Activated naive CD4-positive, alpha-beta T cell treated with Interleukin-2 at 50 U/mL for 16 hours (primary cell): ENCODE results near the gene ERBB2.
A peak's percentile ranks its signal among the peaks of the same experiment; 100 is the strongest.

ENCODE experiments used
- DNase-seq: peaks from one replicate; pipeline ENCODE4 v3.0.0-alpha.2; 2020

Gene ERBB2

GRCh38 chr17:39666231-39666600 lies 33.6 kb upstream of the ERBB2 start:
- DNase-seq = no peak

- no peak for DNase-seq
Observed at GRCh38 chr17:39666601-39667261, 33.1 kb upstream of the ERBB2 start.

DNA sequence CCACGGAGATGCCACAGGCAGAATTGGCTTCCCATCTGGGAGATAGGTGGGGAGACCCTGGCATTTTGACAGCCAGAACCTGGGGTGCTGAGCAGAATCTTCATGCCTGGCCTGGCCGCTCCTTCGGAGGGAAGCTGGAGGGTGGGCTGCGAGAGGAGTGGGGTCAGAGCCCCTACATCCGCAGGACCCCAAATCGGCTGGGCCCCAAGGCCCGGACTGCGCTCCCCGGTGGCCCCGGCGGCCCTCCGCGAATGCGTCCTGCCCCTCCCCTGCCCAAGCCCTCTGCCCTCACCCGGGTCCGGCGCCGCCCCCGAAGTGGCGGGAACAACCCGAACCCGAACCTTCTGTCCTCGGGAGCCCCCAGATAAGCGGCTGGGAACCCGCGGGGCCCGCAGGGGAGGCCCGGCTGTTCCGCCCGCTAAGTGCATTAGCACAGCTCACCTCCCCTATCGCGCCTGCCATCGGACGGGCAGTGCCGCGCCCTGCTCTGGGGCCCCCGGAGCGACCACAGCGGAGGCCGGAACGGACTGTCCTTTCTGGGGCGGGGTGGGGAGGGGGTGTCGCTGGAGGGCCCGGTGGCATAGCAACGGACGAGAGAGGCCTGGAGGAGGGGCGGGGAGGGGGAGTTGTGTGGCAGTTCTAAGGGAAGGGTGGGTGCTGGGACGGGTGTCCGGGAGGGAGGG lies 32.5 kb upstream of the ERBB2 start:
- no peak for DNase-seq

DNA sequence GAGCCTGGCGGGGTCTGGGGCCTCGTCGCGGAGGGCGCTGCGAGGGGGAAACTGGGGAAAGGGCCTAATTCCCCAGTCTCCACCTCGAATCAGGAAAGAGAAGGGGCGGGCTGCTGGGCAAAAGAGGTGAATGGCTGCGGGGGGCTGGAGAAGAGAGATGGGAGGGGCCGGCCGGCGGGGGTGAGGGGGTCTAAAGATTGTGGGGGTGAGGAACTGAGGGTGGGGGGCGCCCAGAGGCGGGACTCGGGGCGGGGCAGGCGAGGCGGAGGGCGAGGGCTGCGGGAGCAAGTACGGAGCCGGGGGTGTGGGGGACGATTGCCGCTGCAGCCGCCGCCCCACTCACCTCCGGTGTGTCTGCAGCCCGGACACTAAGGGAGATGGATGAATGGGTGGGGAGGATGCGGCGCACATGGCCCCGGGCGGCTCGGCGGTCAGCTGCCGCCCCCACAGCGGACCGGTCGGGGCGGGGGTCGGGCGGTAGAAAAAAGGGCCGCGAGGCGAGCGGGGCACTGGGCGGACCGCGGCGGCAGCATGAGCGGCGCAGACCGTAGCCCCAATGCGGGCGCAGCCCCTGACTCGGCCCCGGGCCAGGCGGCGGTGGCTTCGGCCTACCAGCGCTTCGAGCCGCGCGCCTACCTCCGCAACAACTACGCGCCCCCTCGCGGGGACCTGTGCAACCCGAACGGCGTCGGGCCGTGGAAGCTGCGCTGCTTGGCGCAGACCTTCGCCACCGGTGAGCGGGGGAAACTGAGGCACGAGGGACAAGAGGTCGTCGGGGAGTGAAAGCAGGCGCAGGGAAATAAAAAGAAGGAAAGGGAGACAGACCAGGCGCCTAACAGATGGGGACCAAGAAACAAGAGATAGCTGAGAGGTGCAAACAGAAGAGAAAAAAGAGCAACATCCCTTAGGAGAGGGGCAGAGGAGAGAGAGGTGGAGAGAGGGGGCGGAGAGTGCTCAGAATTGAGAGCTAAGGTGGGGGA lies 31.6 kb upstream of the ERBB2 start, which contains the start of gene PNMT:
Gene PNMT, plus strand, starts transcription at position 509 of the 980 bp plus-strand sequence. Its CDS starts 23 bp downstream, at position 532.
- DNase-seq = peak; percentile 74

DNA sequence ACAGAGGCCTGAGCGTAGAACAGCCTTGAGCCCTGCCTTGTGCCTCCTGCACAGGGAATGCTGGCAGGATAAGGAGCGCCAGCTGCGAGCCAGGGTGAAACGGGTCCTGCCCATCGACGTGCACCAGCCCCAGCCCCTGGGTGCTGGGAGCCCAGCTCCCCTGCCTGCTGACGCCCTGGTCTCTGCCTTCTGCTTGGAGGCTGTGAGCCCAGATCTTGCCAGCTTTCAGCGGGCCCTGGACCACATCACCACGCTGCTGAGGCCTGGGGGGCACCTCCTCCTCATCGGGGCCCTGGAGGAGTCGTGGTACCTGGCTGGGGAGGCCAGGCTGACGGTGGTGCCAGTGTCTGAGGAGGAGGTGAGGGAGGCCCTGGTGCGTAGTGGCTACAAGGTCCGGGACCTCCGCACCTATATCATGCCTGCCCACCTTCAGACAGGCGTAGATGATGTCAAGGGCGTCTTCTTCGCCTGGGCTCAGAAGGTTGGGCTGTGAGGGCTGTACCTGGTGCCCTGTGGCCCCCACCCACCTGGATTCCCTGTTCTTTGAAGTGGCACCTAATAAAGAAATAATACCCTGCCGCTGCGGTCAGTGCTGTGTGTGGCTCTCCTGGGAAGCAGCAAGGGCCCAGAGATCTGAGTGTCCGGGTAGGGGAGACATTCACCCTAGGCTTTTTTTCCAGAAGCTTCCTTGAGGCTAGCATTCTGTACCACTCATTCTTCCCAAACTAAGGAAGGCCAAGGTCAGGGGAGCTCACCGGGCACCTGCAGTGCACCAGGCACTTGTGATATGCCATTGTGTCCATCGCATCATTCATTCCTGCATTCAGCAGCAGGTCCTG lies 29.7 kb upstream of the ERBB2 start:
- DNase-seq = no peak

DNA sequence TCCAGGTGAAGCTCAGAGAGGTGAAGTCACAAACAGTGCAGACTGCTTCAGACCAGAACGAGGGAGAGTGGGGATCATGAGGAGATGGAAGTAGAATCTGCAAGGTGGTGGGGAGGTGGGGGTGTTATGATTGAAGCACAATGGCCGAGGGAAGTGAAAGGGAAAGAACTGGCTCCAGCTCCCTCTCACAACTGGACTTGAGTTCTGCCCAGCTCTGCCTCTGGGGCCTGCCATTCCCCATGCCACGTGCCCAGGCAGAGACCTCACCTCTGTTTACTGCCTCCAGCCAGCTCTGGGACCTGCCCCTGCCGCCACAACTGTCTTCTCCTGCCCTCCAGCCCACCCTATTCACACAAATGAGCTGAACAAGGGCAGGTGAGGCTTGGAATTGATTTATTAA lies 29.1 kb upstream of the ERBB2 start:
- DNase-seq = no peak

DNA sequence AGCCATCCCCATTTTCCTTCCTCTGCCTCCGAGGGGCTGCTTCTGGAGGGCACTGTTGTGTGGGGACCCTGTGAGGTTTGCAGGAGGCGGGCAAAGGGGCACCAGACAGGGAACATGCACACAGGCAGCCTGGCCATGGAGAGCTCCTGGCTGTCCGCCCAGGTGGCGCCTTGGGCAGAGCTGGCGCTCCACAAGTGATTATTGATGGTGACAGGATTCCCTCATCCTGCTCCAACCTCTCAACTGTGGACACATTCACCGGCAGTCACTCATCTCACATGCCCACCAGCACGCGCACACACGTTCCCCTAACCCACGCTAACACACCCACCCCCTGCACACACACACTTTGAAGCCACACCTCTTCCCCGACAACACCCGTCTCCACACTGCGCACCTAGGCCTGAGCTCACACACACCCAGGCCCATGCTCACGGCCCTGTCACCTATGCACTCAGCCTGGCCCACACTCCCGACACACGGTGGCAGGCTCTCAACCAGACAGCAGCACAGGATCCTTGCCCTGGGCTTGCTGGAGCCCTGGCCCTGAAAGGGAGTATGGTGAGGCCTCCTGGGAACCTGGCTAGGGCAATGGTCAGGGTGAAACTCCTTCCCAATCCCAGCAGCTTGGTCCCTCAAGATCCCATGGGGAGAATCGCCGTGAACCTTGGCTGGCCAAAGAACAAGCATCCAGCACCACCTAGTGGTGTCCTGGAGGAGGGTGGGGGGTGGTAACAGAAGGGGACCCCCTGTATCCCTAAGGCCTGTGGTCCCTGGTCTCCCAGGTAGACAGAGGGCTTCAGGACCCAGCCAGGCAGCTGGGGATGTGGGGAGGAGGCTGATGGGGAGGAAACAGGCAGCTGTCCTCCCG lies 28.0 kb upstream of the ERBB2 start:
- no peak for DNase-seq

DNA sequence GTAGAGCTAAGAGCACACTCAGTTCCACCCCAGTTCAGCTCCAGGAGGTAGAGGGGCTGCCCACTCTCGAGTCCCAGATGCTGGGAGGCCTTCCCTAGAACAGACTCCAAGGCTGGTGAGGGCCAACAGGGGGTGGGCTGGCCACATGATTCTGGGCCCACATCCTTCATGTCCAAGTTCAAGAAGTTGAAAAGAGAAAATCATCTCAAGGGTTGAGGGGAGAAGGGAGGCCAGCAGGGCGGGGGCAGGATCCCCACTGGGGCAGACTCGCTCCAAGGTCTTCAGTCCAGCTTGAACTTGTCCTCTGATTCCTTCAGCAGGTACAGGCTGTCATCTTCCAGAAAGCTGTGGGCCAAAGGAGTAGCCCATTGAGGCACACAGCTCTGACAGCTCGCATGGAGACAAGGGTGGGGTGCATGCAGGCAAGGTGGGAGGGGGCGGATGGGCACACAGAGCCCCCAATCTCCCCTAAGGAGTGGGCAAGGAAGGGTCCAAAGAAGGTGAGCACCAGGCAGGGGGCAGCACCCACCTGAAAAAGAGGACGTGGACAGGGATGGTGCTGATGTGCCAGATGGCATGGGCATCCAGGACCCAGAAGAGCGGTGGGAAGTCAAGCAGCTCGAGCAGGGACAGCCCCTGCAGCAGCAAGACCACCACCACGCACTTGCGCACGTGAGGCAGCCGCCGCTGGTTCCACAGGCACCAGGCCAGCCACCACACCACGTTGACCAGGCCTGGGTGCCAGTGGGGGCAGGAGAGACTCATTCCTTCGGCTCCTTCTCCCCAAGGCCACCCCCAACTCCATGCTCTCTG lies 27.1 kb upstream of the ERBB2 start:
- no peak for DNase-seq

- DNase-seq = no peak
Observed at GRCh38 chr17:39673335-39674081, 26.4 kb upstream of the ERBB2 start.

DNA sequence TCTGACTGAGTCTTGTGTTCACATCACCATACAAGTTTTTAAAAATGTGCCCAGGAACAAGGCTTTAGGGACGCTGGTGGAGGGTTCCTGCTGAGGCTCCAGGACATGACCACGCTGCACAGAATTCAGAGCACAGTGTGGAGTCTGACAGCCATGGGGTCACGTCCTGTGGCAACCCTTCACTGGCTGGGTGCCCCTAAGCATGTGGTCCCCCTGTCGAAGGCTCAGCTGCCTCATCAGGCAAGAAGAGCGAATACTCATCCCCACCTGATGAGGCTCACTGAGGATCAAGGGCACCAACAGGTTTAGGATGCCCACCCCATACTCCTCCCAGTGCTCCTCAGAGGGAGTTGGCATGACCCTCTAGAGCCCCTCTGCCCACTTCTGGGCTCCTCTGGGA lies 25.7 kb upstream of the ERBB2 start:
- no peak for DNase-seq

- DNase-seq = no peak
Observed at GRCh38 chr17:39674702-39675389, 25.0 kb upstream of the ERBB2 start.

GRCh38 chr17:39675390-39676082 lies 24.3 kb upstream of the ERBB2 start:
- DNase-seq = no peak

DNA sequence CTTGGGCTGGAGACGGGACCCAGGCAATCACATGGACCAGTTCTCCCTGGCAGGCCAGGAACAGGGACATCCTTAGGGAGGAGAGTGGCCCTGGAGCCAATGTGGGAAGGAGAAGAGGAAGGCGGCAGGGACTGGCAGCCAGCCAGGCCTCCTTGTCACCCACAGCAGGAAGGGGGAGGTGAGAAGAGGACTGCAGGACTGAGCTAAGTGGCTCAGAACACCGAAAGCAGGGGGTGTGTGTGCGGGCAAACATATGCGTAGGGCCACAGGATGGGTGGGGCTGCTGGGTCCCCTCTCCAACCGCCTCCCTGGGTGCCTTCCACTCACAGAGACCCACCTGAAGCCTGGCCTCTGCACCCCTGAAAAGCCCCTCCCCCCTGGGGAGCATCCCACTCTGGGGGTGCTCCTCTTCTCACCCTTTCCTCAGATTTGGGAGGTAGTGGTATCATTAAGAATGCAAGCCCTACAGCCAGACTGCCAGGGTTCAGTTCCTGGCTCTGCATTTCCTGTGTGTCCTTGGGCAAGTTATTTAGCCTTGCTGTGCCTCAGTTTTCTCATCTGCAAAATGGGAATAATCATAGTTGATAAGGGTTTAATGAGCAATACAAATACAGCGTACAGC lies 23.6 kb upstream of the ERBB2 start:
- DNase-seq = peak; percentile 45

DNA sequence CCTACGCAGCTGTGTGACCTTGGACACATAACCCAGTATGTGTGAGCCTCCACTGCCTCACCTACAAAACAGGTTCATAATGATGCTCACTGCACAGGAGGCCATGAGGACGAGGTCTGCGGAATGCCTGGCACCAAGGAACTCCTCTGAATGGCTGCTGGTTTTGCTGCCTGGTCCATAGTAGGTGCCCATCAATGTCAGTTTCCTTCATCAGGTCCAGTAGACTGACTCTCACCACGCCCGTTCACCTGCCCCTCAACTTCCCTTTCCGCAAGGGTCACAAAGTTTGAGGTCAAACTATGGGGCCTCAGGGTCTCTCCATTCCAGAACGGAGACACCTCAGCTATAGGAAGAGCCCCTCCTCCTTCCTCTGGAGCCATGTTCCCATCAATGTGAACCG lies 22.8 kb upstream of the ERBB2 start:
- DNase-seq = no peak

- no peak for DNase-seq
Observed at GRCh38 chr17:39677542-39678339, 22.1 kb upstream of the ERBB2 start.

DNA sequence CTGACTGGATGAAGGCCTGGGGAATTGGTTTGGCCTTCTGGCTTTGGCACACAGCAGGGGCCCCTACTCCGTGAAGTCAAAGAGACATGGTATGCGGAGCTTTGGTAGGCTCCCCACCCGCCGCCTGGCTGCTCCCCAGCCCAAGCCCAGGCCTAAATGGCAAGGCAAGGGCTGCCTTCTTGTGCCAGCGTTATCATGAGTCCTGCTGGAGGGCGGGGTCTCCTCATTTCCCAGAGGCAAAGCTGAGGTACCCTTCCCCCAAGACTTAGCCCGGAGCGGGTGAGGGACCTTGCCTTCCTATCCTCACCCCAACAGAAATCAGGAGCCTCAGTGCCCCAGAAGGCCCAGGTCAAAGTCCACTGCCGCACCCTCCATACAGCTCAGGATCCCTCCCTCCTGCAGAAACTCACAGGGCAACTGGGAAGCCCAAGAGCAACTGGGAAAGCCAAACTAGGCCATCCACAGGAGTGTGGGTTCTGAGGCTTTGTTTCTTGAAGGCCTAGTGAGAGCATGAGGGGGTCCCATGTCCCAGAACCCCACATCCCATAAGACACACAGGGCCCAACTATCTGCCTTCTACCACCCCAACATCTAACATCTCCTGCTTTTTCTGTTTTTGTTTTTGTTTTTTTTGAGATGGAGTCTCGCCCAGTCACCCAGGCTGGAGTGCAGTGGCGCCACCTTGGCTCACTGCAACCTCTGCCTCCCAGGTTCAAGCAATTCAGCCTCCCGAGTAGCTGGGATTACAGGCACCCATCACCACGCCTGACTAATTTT lies 21.3 kb upstream of the ERBB2 start:
- DNase-seq = no peak
